G401 (cell line): Measurements from ENCODE around the gene PPP1R14C. TPM values are rescaled to one million over a fixed set of nuclear protein-coding genes. Genes with fewer than 3 reads are reported as not detected.

ENCODE experiments used
- DNase-seq: peaks from one replicate; pipeline ENCODE4 v3.0.0-alpha.2; 2015; ENCODE audit warnings: low spot score
- in situ Hi-C: cut with HindIII; loops from 2 replicates; pipeline ENCODE4 v1.10.0; 2016; ENCODE audit warnings: low sequenced_read_pairs, mixed read lengths
- total RNA-seq: library from RNA; depleted of rRNA; stranded (reverse); fragments of >200 nt; shearing (Covaris generic); gene quantifications from 2 replicates; pipeline ENCODE4 v1.2.3, GENCODE V29; 2014; rRNA removed

Gene PPP1R14C, protein sequence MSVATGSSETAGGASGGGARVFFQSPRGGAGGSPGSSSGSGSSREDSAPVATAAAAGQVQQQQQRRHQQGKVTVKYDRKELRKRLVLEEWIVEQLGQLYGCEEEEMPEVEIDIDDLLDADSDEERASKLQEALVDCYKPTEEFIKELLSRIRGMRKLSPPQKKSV
- not detected in 2 replicates for total RNA-seq

DNA sequence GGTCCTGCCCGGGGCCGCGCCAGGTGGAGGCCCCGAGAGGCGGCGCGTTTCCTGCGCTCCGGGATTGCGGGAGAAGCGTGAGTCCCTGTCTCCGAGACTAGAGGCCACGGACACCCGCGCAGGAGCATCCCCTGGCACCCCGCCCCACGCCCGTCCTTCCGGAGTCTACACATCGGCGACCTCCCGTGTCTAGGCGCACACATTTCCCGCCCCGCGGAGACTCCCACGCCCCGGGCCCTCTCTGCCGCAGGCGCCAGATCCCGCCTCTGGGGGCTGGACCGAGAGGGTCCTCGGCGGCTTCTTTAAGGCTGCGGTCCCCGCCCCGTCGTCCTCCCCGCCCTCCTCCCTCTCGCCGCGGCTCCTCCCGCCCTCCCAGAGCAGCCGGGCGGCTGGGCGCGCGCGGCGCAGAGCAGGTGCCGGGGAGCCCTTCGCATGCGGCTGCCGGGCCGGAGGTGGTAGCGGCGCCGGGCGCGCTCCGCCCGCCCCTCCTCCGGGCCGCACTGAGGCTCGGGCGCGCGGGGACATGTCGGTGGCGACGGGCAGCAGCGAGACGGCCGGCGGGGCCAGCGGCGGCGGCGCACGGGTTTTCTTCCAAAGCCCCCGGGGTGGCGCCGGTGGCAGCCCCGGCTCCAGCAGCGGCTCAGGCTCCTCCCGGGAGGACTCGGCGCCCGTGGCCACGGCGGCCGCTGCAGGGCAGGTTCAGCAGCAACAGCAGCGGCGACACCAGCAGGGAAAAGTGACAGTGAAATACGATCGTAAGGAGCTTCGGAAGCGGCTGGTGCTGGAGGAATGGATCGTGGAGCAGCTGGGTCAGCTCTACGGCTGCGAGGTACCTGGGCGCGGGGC, at the start of gene PPP1R14C:
TSS of gene PPP1R14C (plus strand) at position 375 of the 846 bp plus-strand sequence. CDS start at position 524, 149 bp downstream.
- DNase-seq: peak; percentile 53
- in situ Hi-C loops: no loop called here

DNA sequence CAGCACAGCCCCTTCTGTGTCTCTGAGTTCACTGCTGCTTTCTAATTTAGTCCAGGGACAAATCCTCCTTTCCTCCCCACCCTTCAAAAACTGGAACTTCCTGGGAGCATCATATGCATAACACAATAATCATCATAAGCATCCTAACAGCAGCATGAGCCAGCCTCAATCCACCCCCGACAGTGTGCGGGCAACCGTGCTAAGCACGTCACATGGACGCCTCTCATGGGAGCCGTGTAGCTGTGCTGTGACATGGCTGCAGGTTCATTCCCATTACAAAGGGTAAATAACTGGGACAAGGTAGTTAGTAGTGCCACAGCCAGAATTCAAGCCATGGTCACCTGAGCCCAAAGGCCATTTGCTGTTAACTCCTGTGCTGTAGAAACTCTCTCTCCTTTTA, 49.4 kb upstream of the PPP1R14C start:
- in situ Hi-C loops: no loop called here

DNA sequence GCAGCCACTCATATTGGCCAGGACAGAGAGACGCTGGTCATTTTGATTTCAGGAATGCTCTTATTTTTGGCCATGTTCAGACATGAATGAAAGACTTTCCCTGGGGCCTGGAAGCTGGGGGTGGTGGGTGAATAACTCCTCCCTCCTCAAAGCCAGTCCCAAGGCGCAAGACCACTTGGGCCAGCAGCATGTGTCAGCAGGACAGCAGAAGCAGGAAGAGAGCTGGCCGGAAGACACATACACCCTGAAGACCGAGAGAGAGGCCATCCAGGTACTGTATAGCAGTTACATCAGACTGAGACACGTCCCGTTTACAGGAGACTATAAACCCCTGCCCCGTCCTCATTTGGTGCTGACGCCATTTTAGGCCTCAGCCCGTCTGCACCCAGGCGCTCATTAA, 44.7 kb upstream of the PPP1R14C start:
- no peak for DNase-seq
- in situ Hi-C loops: no loop called here

More for the DNA sequence above, 49.4 kb upstream of the PPP1R14C start:
- no peak for DNase-seq

- DNase-seq: no peak
- in situ Hi-C loops: no loop called here
Measured at GRCh38 chr6:150099546-150099945, 43.3 kb upstream of the PPP1R14C start.

DNA sequence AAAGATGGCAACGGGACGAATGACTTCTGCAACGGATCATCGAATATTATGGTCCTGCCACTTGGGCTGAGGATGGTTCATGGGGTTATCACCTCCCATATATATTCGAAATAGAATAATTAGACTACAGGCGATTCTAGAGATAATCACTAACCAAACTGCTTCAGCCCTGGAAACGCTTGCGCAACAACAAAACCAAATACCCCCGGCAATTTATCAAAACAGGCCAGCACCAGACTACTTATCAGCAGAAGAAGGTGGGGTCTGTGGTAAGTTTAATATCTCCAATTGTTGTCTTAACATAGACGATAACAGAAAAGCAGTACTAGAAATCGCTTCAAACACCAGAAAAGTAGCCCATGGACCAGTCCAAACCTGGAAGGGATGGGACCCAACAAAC, 42.9 kb upstream of the PPP1R14C start:
- in situ Hi-C loops: no loop called here
- no peak for DNase-seq

DNA sequence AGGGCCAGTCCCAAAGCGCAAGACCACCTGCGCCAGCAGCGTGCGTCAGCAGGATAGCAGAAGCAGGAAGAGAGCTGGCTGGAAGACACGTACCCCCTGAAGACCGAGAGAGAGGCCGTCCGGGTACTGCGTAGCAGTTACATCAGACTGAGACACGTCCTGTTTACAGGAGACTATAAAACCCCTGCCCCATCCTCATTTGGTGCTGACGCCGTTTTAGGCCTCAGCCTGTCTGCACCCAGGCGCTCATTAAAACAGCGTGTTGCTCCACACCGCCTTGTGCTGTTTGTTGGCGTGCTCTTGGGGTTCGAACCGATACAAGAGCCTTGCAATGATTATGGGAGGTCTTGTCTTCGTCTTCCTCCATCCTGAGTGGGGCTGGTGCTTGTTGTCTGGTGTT, 42.1 kb upstream of the PPP1R14C start:
- in situ Hi-C loops: no loop called here
- DNase-seq: no peak

DNA sequence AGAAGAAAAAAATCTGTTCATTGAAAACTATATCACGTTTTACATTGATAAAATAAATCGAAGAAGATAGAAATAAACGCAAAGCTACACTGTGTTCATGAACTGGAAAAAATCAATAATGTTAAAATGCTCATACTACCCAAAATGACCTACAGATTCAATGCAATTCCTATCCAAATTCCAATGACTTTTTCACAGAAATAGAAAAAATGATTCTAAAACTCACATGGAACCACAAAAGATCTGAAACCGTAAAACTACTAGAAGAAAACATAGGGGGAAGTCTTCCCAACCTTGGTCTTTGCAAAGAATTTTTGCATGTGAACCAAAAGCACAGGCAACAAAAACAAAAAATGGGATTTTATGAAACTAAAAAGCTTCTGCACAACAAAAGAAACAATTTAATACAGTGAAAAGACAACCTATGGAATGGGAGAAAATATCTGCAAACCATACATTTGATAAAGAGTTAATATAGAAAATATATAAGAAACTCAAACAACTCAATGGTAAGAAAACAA, 40.0 kb upstream of the PPP1R14C start:
- in situ Hi-C loops: no loop called here

GRCh38 chr6:150112233-150112632, 30.6 kb upstream of the PPP1R14C start:
- in situ Hi-C loops: no loop called here
- DNase-seq: no peak

More for the DNA sequence above, 40.0 kb upstream of the PPP1R14C start:
- no peak for DNase-seq

DNA sequence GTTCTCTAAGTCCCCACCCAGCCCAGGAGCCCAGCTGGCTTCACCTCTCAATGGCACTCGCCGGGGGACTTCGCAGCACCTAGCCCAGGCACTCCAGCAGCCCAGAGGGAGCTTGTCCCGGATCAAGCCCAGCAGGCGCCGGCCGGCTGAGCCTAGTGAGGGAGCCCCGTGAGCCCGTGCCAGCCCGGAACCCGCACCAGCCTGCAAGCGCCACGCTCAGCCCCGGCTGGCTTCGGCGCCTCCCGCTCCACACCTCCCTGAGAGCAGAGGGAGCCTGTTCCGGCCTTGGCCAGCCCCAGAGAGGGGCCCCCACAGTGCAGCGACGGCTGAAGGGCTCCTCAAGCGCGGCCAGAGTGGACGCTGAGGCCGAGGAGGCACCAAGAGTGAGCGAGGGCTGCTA, 27.1 kb upstream of the PPP1R14C start:
- in situ Hi-C loops: no loop called here
- no peak for DNase-seq

DNA sequence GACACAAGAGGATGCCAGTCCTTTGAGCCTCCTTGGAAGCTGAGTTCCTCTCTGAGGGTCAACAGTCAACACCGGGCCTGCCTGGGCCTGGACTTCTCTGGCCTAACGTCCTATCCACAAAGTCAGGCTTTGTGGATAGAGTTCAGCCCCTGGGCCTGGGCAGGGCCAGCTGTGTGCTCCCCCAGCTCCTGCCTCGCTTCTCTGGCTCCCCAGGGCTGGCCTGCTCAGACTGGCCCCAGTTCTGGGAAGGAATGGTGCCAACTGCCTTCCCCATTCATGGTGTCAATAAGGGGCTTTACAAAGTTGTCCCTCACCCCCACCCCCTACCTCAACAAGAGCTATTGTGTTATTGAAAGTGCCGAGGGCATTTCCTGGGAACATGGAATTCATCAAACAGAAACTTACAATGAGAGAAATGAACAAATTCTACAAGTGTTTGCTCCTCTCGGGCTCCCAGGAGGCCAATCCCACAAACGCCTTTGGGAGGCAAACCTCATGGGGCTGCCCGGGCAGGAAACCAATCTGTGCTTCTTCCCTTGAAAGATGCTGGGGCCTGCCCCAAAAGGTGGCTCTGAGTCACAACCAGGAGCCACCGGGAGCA, 26.5 kb upstream of the PPP1R14C start:
- in situ Hi-C loops: no loop called here
- no peak for DNase-seq

- in situ Hi-C loops: no loop called here
- no peak for DNase-seq
Measured at GRCh38 chr6:150118203-150118602, 24.6 kb upstream of the PPP1R14C start.

GRCh38 chr6:150118627-150119026, 24.2 kb upstream of the PPP1R14C start:
- DNase-seq: no peak
- in situ Hi-C loops: no loop called here

- DNase-seq: no peak
- in situ Hi-C loops: no loop called here
Measured at GRCh38 chr6:150119173-150119572, 23.7 kb upstream of the PPP1R14C start.

DNA sequence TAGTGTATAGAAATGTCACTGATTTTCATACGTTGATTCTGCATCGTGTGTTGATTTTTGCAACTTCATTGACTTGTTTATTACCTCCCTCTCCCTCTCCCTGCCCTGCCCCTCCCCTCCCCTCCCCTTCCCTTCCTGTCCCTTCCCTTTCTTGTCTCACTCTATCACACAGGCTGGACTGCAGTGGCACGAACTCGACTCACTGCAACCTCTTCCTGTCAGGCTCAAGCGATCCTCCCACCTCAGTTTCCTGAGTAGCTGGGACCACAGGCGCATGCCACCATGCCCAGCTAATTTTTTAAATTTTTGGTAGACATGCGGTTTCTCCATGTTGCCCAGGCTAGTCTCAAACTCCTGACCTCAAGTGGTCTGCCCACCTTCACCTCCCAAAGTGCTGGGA, 19.2 kb upstream of the PPP1R14C start:
- no peak for DNase-seq
- in situ Hi-C loops: no loop called here

GRCh38 chr6:150124235-150124634, 18.6 kb upstream of the PPP1R14C start:
- in situ Hi-C loops: no loop called here
- DNase-seq: no peak

DNA sequence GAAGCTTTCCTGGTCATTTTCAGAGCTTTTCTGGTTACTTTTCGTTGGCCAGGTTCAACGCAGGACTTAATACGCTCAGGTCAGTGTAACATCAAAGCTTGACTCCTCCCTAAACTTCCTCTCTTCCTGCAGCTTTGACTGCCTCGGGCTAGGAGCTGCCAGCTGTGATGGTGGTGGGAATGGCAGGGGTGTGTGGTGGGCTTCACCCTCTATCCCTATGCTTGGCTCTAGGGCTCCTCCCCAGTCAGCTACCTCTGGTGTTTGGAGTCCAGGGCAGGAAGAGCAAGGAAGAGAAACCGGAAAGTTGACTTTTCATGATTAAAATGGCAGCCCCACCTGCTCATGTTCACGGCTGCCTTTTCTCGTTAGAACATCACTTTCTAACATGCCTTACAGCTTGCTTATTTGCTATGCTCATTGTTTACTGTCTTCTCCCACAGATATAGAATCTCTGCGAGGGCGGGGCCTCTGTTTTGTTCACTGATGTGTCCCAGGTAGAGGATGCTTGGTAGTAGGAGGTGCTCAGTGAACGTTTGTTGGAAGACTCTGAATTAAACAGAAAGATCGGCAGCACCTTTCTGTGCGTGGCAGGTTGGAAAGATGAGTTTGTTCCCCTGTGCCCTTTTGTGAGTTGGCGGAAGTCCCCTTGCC, 16.1 kb upstream of the PPP1R14C start:
- in situ Hi-C loops: no loop called here
- DNase-seq: no peak

GRCh38 chr6:150128425-150128824, 14.4 kb upstream of the PPP1R14C start:
- in situ Hi-C loops: no loop called here

DNA sequence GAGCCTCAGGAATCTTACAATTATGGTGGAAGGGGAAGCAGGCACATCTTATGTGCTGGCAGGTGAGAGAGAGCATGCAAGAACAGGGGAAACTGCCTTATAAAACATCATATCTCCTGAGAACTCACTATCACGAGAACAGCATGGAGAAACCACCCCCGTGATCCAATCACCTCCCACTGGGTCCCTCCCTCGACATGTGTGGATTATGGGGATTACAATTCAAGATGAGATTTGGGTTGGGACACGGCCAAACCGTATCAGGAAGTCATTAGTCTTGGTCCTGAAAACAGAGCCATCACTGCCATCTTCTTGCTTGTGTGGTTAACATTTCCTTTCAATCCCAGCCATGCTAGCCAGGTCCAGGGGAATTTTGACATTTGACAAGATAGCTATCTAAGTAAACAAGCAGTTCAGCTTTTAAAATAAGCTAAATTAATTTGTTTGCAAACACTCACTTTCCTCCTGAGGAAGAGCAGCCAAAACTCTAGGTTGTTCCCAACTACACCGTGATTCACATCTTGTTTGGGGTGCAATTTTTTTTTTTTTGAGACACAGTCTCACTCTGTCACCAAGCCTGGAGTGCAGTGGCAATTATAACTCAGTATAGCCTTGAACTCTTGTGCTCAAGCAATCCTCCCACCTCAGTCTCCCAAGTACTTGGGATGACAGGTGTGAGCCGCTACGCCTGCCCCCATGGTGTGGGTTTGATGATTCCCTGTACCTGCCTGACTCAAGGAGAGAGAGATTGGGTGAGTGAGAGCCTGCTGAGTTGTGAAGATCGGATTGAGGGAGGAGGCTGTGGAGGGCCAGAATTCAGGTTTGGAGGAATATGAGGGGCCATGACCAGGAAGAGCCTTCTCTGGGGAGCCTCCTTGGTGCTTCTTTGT, 13.0 kb upstream of the PPP1R14C start:
- DNase-seq: no peak
- in situ Hi-C loops: no loop called here

More at GRCh38 chr6:150128425-150128824, 14.4 kb upstream of the PPP1R14C start:
- no peak for DNase-seq

GRCh38 chr6:150133686-150134085, 9.2 kb upstream of the PPP1R14C start:
- DNase-seq: no peak
- in situ Hi-C loops: no loop called here
